Hepatocyte (in vitro differentiated cells): Measurements from ENCODE around the gene RSPO4. TPM values are rescaled to one million over a fixed set of nuclear protein-coding genes. Genes with fewer than 3 reads are reported as not detected.

Experiments
- DNase-seq: peaks from one replicate; pipeline ENCODE4 v3.0.0-alpha.2; 2016; ENCODE audit warnings: low spot score
- H2AFZ ChIP-seq: fragments of 200-600 bp; sonication (generic); 2 replicates; pipeline ENCODE4 v1.6.0; 2016; ENCODE audit warnings: antibody characterized with exemption, mild to moderate bottlenecking
- H3K27ac ChIP-seq: fragments of 200-600 bp; sonication (generic); 2 replicates; pipeline ENCODE4 v1.5.1; 2016; ENCODE audit warnings: mild to moderate bottlenecking
- H3K27me3 ChIP-seq: fragments of 200-600 bp; sonication (generic); 2 replicates; pipeline ENCODE4 v1.6.1; 2016
- H3K36me3 ChIP-seq: fragments of 200-600 bp; sonication (generic); replicated peaks from 2 replicates; pipeline ENCODE4 v1.5.1; 2016; ENCODE audit warnings: low read depth; ENCODE audit not compliant: insufficient read depth
- H3K4me1 ChIP-seq: fragments of 200-600 bp; sonication (generic); 2 replicates; pipeline ENCODE4 v1.5.1; 2016; ENCODE audit warnings: mild to moderate bottlenecking, moderate library complexity; ENCODE audit not compliant: insufficient read depth
- H3K4me2 ChIP-seq: fragments of 200-600 bp; sonication (generic); 2 replicates; pipeline ENCODE4 v1.6.0; 2016
- H3K4me3 ChIP-seq: fragments of 200-600 bp; sonication (generic); 2 replicates; pipeline ENCODE4 v1.5.1; 2016; ENCODE audit warnings: mild to moderate bottlenecking
- H3K79me2 ChIP-seq: fragments of 200-600 bp; sonication (generic); 2 replicates; pipeline ENCODE4 v1.6.0; 2017; ENCODE audit warnings: mild to moderate bottlenecking
- H3K9me2 ChIP-seq: fragments of 200-600 bp; sonication (generic); replicated peaks from 2 replicates; pipeline ENCODE4 v1.6.0; 2017; ENCODE audit warnings: mild to moderate bottlenecking; ENCODE audit not compliant: insufficient read depth
- H3K9me3 ChIP-seq: fragments of 200-600 bp; sonication (generic); 2 replicates; pipeline ENCODE4 v1.5.1; 2016; ENCODE audit warnings: low read depth, mild to moderate bottlenecking
- H4K20me1 ChIP-seq: fragments of 200-600 bp; sonication (generic); 2 replicates; pipeline ENCODE4 v1.6.0; 2016; ENCODE audit warnings: mild to moderate bottlenecking; ENCODE audit not compliant: insufficient read depth, poor library complexity, severe bottlenecking
- CTCF ChIP-seq: fragments of 200-600 bp; sonication (generic); IDR thresholded peaks from 2 replicates; pipeline ENCODE4 v1.5.1; 2016; ENCODE audit warnings: antibody characterized with exemption, mild to moderate bottlenecking; ENCODE audit not compliant: poor library complexity
- EZH2 ChIP-seq: fragments of 200-600 bp; sonication (generic); IDR thresholded peaks from 2 replicates; pipeline ENCODE4 v1.6.1; 2016; ENCODE audit warnings: antibody characterized with exemption, mild to moderate bottlenecking, borderline replicate concordance
- EZH2phosphoT487 ChIP-seq: fragments of 200-600 bp; sonication (generic); IDR thresholded peaks from one replicate; pipeline ENCODE4 v1.6.1; 2018; ENCODE audit warnings: antibody characterized with exemption, mild to moderate bottlenecking, low read depth, moderate library complexity; ENCODE audit not compliant: unreplicated experiment, severe bottlenecking
- WGBS: methylation state at CpG from one replicate; pipeline ENCODE4 v1.1.6; 2016; ENCODE audit warnings: low lambda C conversion rate; ENCODE audit errors: missing lambda C conversion rate; 5-methylcytosine and 5-hydroxymethylcytosine counted together
- polyA plus RNA-seq: library from polyadenylated mRNA; unstranded; fragments of >200 nt; fragmentation: Nextera tagmentation; extraction: Ambion mirVana; gene quantifications from 2 replicates; pipeline ENCODE4 v1.2.1, GENCODE V29; 2016
- total RNA-seq: library from RNA; depleted of rRNA; stranded (reverse); fragments of >200 nt; gene quantifications from 2 replicates; pipeline ENCODE4 v1.2.3, GENCODE V29; 2014

The RSPO4 gene
- total and polyA plus RNA-seq, 2 experiments from 2014 or later = 0.41 to 0.57 TPM

DNA sequence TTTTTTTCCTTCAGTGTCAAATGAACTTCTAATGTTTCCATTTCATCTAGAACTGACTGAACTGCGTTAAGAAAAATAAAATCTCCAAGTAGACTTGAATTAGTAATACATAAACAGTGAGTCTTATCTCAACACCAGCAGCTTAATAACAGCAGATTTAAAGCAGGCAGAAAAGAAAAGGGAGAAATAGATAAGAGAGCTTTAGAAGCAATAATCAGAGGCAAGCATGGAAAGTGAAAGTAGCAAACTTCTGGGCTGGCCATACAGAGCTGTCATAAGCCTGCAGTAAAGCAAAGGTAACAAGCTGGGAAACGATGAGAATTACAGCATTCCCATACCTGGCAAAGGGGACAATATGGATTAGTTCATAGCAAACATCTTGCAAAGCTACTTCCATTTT lies 69.1 kb downstream of the RSPO4 start:
- no peak for DNase-seq

GRCh38 chr20:931401-931800 lies 70.7 kb downstream of the RSPO4 start:
- 15% methylated on average over 1 of the region's 1 CpG for WGBS
- no peak for DNase-seq

More for the DNA sequence above, 69.1 kb downstream of the RSPO4 start:
- Histone ChIP-seq H3K27me3 (no peaks in the 10 kb centered on the region), H3K9me3 (peaks cover 16% of the 10 kb centered on the region), H3K4me3 (no peak overlapping the region), H3K36me3 (no peaks in the 10 kb centered on the region), H4K20me1 (no peaks in the 10 kb centered on the region), H3K9me2 (no peaks in the 10 kb centered on the region), H3K27ac (no peak overlapping the region), H3K4me1 (no peaks in the 10 kb centered on the region), H3K79me2 (no peaks in the 10 kb centered on the region), H2AFZ (no peak overlapping the region), H3K4me2 (no peak overlapping the region)
- TF ChIP-seq EZH2phosphoT487 (peak; percentile 79), CTCF (no peak)
- WGBS = 72% methylated on average over 2 of the region's 2 CpGs

DNA sequence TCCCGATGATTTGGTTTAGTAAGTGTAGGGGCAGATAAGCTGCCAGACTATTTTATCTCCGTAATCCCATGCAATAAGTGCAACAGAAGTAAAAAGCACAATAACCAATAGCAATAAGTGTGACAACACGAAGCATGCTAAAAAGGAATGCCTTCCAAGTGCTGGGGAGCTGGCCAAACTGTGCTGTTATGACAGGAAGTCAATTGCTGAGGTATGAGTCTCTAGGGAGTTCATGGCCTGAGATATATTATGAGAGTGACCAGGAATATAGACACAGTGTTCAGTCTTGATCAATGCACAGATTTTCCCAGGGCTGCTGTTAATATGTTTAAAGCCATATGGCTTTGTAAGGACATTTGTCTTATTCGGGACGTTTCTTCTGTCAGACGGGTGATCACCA lies 75.4 kb downstream of the RSPO4 start:
- 85% methylated on average over 6 of the region's 6 CpGs for WGBS
- TF ChIP-seq CTCF = no peak
- TF ChIP-seq EZH2phosphoT487 = no peak
- no peak for DNase-seq
- Histone ChIP-seq H3K79me2 (no peaks in the 10 kb centered on the region), H3K4me3 (no peak overlapping the region), H3K9me3 (peaks cover 6% of the 10 kb centered on the region), H3K4me1 (no peaks in the 10 kb centered on the region), H4K20me1 (no peaks in the 10 kb centered on the region), H3K36me3 (no peaks in the 10 kb centered on the region), H3K9me2 (no peaks in the 10 kb centered on the region), H3K4me2 (no peak overlapping the region), H3K27ac (no peak overlapping the region), H3K27me3 (no peaks in the 10 kb centered on the region), H2AFZ (no peak overlapping the region)

More at GRCh38 chr20:931401-931800, 70.7 kb downstream of the RSPO4 start:
- H3K4me3 ChIP-seq = no peak overlapping the region
- H4K20me1 ChIP-seq = no peaks in the 10 kb centered on the region
- peaks cover 16% of the 10 kb centered on the region for H3K9me3 ChIP-seq
- no peak overlapping the region for H3K27ac ChIP-seq
- H3K4me1 ChIP-seq = no peaks in the 10 kb centered on the region
- no peaks in the 10 kb centered on the region for H3K9me2 ChIP-seq
- H3K36me3 ChIP-seq = no peaks in the 10 kb centered on the region
- TF ChIP-seq EZH2phosphoT487 (no peak), EZH2 (no peak), CTCF (no peak)
- no peak overlapping the region for H3K4me2 ChIP-seq
- H3K27me3 ChIP-seq = no peaks in the 10 kb centered on the region
- H2AFZ ChIP-seq = no peak overlapping the region
- H3K79me2 ChIP-seq = no peaks in the 10 kb centered on the region

DNA sequence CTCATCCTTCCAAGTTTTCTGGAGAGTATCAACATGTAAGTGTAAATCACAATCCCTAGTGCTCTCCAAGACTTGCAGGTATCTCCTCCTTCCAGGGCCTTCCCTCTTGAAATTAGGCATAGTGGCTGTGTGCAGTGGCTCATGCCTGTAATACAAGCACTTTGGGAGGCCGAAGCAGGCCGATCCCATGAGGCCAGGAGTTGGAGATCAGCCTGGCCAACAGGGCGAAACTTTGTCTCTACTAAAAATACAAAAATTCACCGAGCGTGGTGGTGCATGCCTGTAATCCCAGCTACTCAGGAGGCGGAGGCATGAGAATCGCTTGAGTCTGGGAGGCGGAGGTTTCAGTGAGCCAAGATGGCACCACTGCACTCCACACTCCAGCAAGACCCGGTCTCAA lies 76.6 kb downstream of the RSPO4 start:
- no peaks in the 10 kb centered on the region for H3K27me3 ChIP-seq

More for the DNA sequence above, 76.6 kb downstream of the RSPO4 start:
- H3K4me2 ChIP-seq = no peak overlapping the region
- TF ChIP-seq EZH2phosphoT487 (no peak), EZH2 (no peak), CTCF (no peak)
- H3K9me2 ChIP-seq = no peaks in the 10 kb centered on the region
- no peak for DNase-seq
- H2AFZ ChIP-seq = no peak overlapping the region
- H4K20me1 ChIP-seq = no peaks in the 10 kb centered on the region
- WGBS = 90% methylated on average over 9 of the region's 9 CpGs
- H3K27ac ChIP-seq = no peak overlapping the region
- no peak overlapping the region for H3K4me3 ChIP-seq
- no peaks in the 10 kb centered on the region for H3K9me3 ChIP-seq
- no peaks in the 10 kb centered on the region for H3K4me1 ChIP-seq
- H3K79me2 ChIP-seq = no peaks in the 10 kb centered on the region
- no peaks in the 10 kb centered on the region for H3K36me3 ChIP-seq
